Stimulated activated CD4-positive, alpha-beta T cell treated with anti-CD3 and anti-CD28 coated beads, Interleukin-12 subunit alpha, Interleukin-12 subunit beta, amount 100 ng/mL, for 24 hours (primary cell): ENCODE data around the gene SUGCT.

Experiments
- DNase-seq, 2 experiments: peaks; one replicate each; pipeline ENCODE4 v3.0.0-alpha.2; 2020; ENCODE audit warnings: low read depth in 2 of 2

The SUGCT gene

GRCh38 chr7:40772096-40772495, 637.3 kb downstream of the SUGCT start:
- no peak for DNase-seq

GRCh38 chr7:40773656-40774055, 638.9 kb downstream of the SUGCT start:
- no peak for DNase-seq

- DNase-seq, result no peak
These were observed 641.1 kb downstream of the SUGCT start for GRCh38 chr7:40775877-40776276.

GRCh38 chr7:40777730-40778312, 643.0 kb downstream of the SUGCT start:
- DNase-seq, result no peak

- DNase-seq, result no peak
These were observed 645.7 kb downstream of the SUGCT start for GRCh38 chr7:40780460-40780859.

GRCh38 chr7:40782836-40783235, 648.0 kb downstream of the SUGCT start:
- DNase-seq, result no peak

GRCh38 chr7:40784176-40784575, 649.4 kb downstream of the SUGCT start:
- DNase-seq, result no peak

GRCh38 chr7:40786909-40787308, 652.1 kb downstream of the SUGCT start:
- no peak for DNase-seq

GRCh38 chr7:40793132-40793531, 658.3 kb downstream of the SUGCT start:
- DNase-seq, result no peak

- no peak for DNase-seq
These were observed 660.8 kb downstream of the SUGCT start for GRCh38 chr7:40795607-40796006.

- no peak for DNase-seq
These were observed 661.9 kb downstream of the SUGCT start for GRCh38 chr7:40796723-40797122.

- no peak for DNase-seq
These were observed 663.8 kb downstream of the SUGCT start for GRCh38 chr7:40798613-40799012.

GRCh38 chr7:40799493-40800403, 664.9 kb downstream of the SUGCT start:
- DNase-seq, result no peak

- no peak for DNase-seq
These were observed 666.0 kb downstream of the SUGCT start for GRCh38 chr7:40800771-40801170.

- DNase-seq, result no peak
These were observed 667.7 kb downstream of the SUGCT start for GRCh38 chr7:40802497-40802896.

- no peak for DNase-seq
These were observed 669.8 kb downstream of the SUGCT start for GRCh38 chr7:40804477-40805215.

GRCh38 chr7:40805361-40805760, 670.6 kb downstream of the SUGCT start:
- DNase-seq, result no peak

GRCh38 chr7:40808378-40808942, 673.7 kb downstream of the SUGCT start:
- no peak for DNase-seq

GRCh38 chr7:40810274-40810673, 675.5 kb downstream of the SUGCT start:
- no peak for DNase-seq

- no peak for DNase-seq
These were observed 676.9 kb downstream of the SUGCT start for GRCh38 chr7:40811666-40812065.

- DNase-seq, result no peak
These were observed 680.2 kb downstream of the SUGCT start for GRCh38 chr7:40815022-40815421.

- DNase-seq, result no peak
These were observed 680.7 kb downstream of the SUGCT start for GRCh38 chr7:40815512-40815911.
